ENCODE data around the gene LACRT.

- TF ChIP-seq EZH2 (IDR thresholded peaks at IDR 0.05; ENCODE audit: borderline replicate concordance, low read depth, low read length, severe bottlenecking) (no peak), POLR2AphosphoS5 (IDR thresholded peaks at IDR 0.05; ENCODE audit: insufficient read depth, low read depth, low read length) (no peak), POLR2A (IDR thresholded peaks at IDR 0.05; ENCODE audit: low read depth, low read length) (no peak), JUN (IDR thresholded peaks at IDR 0.05; ENCODE audit: borderline replicate concordance, insufficient read depth, insufficient read length, low read depth) (no peak)
- TF ChIP-seq, protein P1, sequence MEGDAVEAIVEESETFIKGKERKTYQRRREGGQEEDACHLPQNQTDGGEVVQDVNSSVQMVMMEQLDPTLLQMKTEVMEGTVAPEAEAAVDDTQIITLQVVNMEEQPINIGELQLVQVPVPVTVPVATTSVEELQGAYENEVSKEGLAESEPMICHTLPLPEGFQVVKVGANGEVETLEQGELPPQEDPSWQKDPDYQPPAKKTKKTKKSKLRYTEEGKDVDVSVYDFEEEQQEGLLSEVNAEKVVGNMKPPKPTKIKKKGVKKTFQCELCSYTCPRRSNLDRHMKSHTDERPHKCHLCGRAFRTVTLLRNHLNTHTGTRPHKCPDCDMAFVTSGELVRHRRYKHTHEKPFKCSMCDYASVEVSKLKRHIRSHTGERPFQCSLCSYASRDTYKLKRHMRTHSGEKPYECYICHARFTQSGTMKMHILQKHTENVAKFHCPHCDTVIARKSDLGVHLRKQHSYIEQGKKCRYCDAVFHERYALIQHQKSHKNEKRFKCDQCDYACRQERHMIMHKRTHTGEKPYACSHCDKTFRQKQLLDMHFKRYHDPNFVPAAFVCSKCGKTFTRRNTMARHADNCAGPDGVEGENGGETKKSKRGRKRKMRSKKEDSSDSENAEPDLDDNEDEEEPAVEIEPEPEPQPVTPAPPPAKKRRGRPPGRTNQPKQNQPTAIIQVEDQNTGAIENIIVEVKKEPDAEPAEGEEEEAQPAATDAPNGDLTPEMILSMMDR (IDR thresholded peaks at IDR 0.05; ENCODE audit: extremely low read depth in 1 of 2, insufficient read depth in 1 of 2, low read depth in 1 of 2, low read length in 2 of 2): no peak
- TF ChIP-seq, protein P2, sequence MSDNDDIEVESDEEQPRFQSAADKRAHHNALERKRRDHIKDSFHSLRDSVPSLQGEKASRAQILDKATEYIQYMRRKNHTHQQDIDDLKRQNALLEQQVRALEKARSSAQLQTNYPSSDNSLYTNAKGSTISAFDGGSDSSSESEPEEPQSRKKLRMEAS (IDR thresholded peaks at IDR 0.05; ENCODE audit: insufficient read depth, insufficient read length): no peak
Measured at GRCh38 chr12:54654926-54655325, 20.2 kb upstream of the LACRT start.

Data from endothelial cell of umbilical vein (primary cell).